A549 (cell line): ENCODE measurements around the gene MPZ. TPM values are rescaled to one million over a fixed set of nuclear protein-coding genes. Genes with fewer than 3 reads are reported as not detected.
A peak's percentile ranks its signal among the peaks of the same experiment; 100 is the strongest.

Source experiments
- ATAC-seq, 2 experiments: fragments of 200-7000 bp in 1 of 2; fragments of >200 bp in 1 of 2; cut with Nextera tagmentation in 1 of 2; cut with Tn5 transposase in 1 of 2; 3 replicates each; pipeline versions ENCODE4 v1.8.0 to v1.9.1; 2018 to 2020; ENCODE audit warnings: mild to moderate bottlenecking in 1 of 2, moderate library complexity in 1 of 2
- CTCF ChIA-PET: fragments of 300-600 bp; sonication (Branson Sonifier 250); formaldehyde crosslinking; extraction: SDS; loops from one replicate; lab custom pipeline; 2021; ENCODE audit warnings: antibody characterized with exemption, inconsistent platforms; lab: Yijun Ruan, JAX
- POLR2A ChIA-PET: fragments of 350-600 bp; formaldehyde crosslinking; extraction: SDS; loops from one replicate; lab custom pipeline; 2021; ENCODE audit warnings: antibody characterized with exemption, inconsistent platforms; lab: Yijun Ruan, JAX
- DNase-seq, 2 experiments: peaks; one replicate each; pipeline versions ENCODE4 v3.0.0 to v3.0.0-alpha.2; 2011 to 2016; ENCODE audit warnings: low read depth in 1 of 2, low spot score in 1 of 2
- FAIRE-seq: peaks from 2 replicates; lab custom pipeline; 2011; peaks lifted over from hg19 to GRCh38; lab: Jason Lieb, UNC
- H3K27ac ChIP-seq, 2 experiments: fragments of >200 bp; sonication (Bioruptor Twin); formaldehyde crosslinking; 3 replicates each; pipeline ENCODE4 v1.5.1; 2016 to 2017
- H3K4me1 ChIP-seq: fragments of >200 bp; sonication (Bioruptor Twin); formaldehyde crosslinking; 3 replicates; pipeline ENCODE4 v1.6.1; 2016
- H3K4me2 ChIP-seq: fragments of >200 bp; sonication (Bioruptor Twin); formaldehyde crosslinking; 3 replicates; pipeline ENCODE4 v1.6.1; 2016
- H3K4me3 ChIP-seq: fragments of >200 bp; sonication (Bioruptor Twin); formaldehyde crosslinking; 3 replicates; pipeline ENCODE4 v1.5.1; 2016
- H3K9me3 ChIP-seq: fragments of >200 bp; sonication (Bioruptor Twin); formaldehyde crosslinking; 3 replicates; pipeline ENCODE4 v1.6.1; 2016
- ATOH8 ChIP-seq: fragments of 250-450 bp; sonication (Bioruptor Pico); IDR thresholded peaks from 2 replicates; pipeline ENCODE4 v1.5.0; 2020; ENCODE audit warnings: low read depth, mild to moderate bottlenecking, moderate library complexity
- BCL3 ChIP-seq: fragments of >200 bp; sonication (Bioruptor Twin); formaldehyde crosslinking; IDR thresholded peaks from 3 replicates; pipeline ENCODE4 v1.6.1; 2016
- BHLHE40 ChIP-seq: IDR thresholded peaks from 2 replicates; pipeline ENCODE4 v1.6.1; 2012; ENCODE audit warnings: low read depth, low read length, inconsistent platforms
- CEBPB ChIP-seq, 2 experiments: fragments of >200 bp in 1 of 2; sonication (Bioruptor Twin) in 1 of 2; formaldehyde crosslinking in 1 of 2; IDR thresholded peaks; 2 replicates each; pipeline ENCODE4 v1.6.1; 2012 to 2016
- CHD4 ChIP-seq: fragments of 200-600 bp; sonication (generic); IDR thresholded peaks from 2 replicates; pipeline ENCODE4 v1.6.1; 2016; ENCODE audit warnings: antibody characterized with exemption, mild to moderate bottlenecking, borderline replicate concordance
- ELK1 ChIP-seq: fragments of 150-350 bp; IDR thresholded peaks from 2 replicates; pipeline ENCODE4 v1.6.1; 2014; ENCODE audit warnings: low read depth, mild to moderate bottlenecking, low read length
- EP300 ChIP-seq, 2 experiments: fragments of >200 bp; sonication (Bioruptor Twin); formaldehyde crosslinking; IDR thresholded peaks; 2 replicates in 1 of 2; 3 replicates in 1 of 2; pipeline ENCODE4 v1.6.1; 2016 to 2017
- FOSB ChIP-seq: fragments of 250-450 bp; sonication (Bioruptor Pico); IDR thresholded peaks from 2 replicates; pipeline ENCODE4 v1.5.0; 2020; ENCODE audit warnings: mild to moderate bottlenecking, moderate library complexity
- GATA3 ChIP-seq: IDR thresholded peaks from 2 replicates; pipeline ENCODE4 v1.6.1; 2012; ENCODE audit warnings: borderline replicate concordance
- HOXA7 ChIP-seq: fragments of 250-450 bp; sonication (Bioruptor Pico); IDR thresholded peaks from 2 replicates; pipeline ENCODE4 v1.5.0; 2020; ENCODE audit warnings: mild to moderate bottlenecking, moderate library complexity
- JUNB ChIP-seq: fragments of >200 bp; sonication (Bioruptor Twin); formaldehyde crosslinking; IDR thresholded peaks from 2 replicates; pipeline ENCODE4 v1.6.1; 2016
- MAFK ChIP-seq: fragments of 450-650 bp; IDR thresholded peaks from 2 replicates; pipeline ENCODE4 v1.6.1; 2014; ENCODE audit not compliant: partially characterized antibody
- MAZ ChIP-seq: fragments of 150-350 bp; IDR thresholded peaks from 2 replicates; pipeline ENCODE4 v1.6.1; 2014; ENCODE audit warnings: antibody characterized with exemption, low read depth, low read length, borderline replicate concordance
- NPAS2 ChIP-seq: fragments of 250-450 bp; sonication (Bioruptor Pico); IDR thresholded peaks from 2 replicates; pipeline ENCODE4 v1.8.0; 2022; ENCODE audit warnings: mild to moderate bottlenecking, moderate library complexity, borderline replicate concordance
- PBX3 ChIP-seq: IDR thresholded peaks from 2 replicates; pipeline ENCODE4 v1.6.1; 2012
- RAD21 ChIP-seq, 2 experiments: fragments of >200 bp in 1 of 2; sonication (Bioruptor Twin) in 1 of 2; formaldehyde crosslinking in 1 of 2; IDR thresholded peaks in 1 of 2; conservative IDR thresholded peaks in 1 of 2; 2 replicates in 1 of 2; 3 replicates in 1 of 2; pipeline ENCODE4 v1.6.1; 2012 to 2018; ENCODE audit warnings: inconsistent platforms in 1 of 2
- RARB ChIP-seq: fragments of 250-450 bp; sonication (Bioruptor Pico); IDR thresholded peaks from 2 replicates; pipeline ENCODE4 v1.8.0; 2021; ENCODE audit warnings: mild to moderate bottlenecking, moderate library complexity
- REST ChIP-seq: fragments of 200-600 bp; sonication (generic); IDR thresholded peaks from 2 replicates; pipeline ENCODE4 v1.6.1; 2016; ENCODE audit warnings: antibody characterized with exemption, mild to moderate bottlenecking, moderate library complexity
- ZNF302 ChIP-seq: fragments of 250-450 bp; sonication (Bioruptor Pico); IDR thresholded peaks from 2 replicates; pipeline ENCODE4 v1.9.0; 2021; ENCODE audit warnings: inconsistent platforms, mild to moderate bottlenecking, moderate library complexity
- WGBS: methylation state at CpG from one replicate; pipeline ENCODE4 v1.1.6; 2017; ENCODE audit errors: missing lambda C conversion rate; 5-methylcytosine and 5-hydroxymethylcytosine counted together
- polyA plus RNA-seq, 4 experiments: library from polyadenylated mRNA; depleted of rRNA in 3 of 4; stranded (reverse); fragments of >200 nt; fragmentation: RNase III in 1 of 4; extraction: RNeasy Plus Mini Kit Qiagen cat#74134 plus additional on column Dnase treatment in 1 of 4; gene quantifications; 2 replicates in 3 of 4; 3 replicates in 1 of 4; pipeline ENCODE4 v1.2.3, GENCODE V29; 2011 to 2017

Gene MPZ
- polyA plus RNA-seq, 2 of the 4 experiments (the other 2 are of a cell fraction) = 0.17 to 0.83 TPM

GRCh38 chr1:161266836-161267235 is 42.9 kb downstream of the MPZ start:
- TF ChIP-seq ZNF302 (CRISPR knock-in tag) (no peak), RARB (CRISPR knock-in tag) (no peak), BCL3 (no peak), RAD21 (conservative IDR thresholded peaks at IDR 0.05 in 1 of 2, IDR thresholded peaks at IDR 0.05 in 1 of 2) (no peak), JUNB (no peak), FOSB (CRISPR knock-in tag) (no peak)
- no peak for FAIRE-seq
- Histone ChIP-seq H3K9me3 (no peaks in the 10 kb centered on the region), H3K4me3 (no peak overlapping the region), H3K4me1 (peaks cover 11% of the 10 kb centered on the region; the same call in 2 of the 3 replicates), H3K4me2 (no peak overlapping the region), H3K27ac (no peak overlapping the region)
- peak in 1 of 2 experiments; percentile 30; a peak in 2 of 6 replicates for ATAC-seq
- DNase-seq = no peak
- ChIA-PET POLR2A (interaction anchor here (1.0 kb wide), 1 partner anchor 47 kb away, joined by 3 read pairs; the partner anchor contains the start of gene SDHC), CTCF (interaction anchor here (1.2 to 3.4 kb wide), 4 partner anchors 25 to 109 kb away, joined by 3 to 16 read pairs (median 6); partner anchors contain the start of gene TOMM40L)
- WGBS = 67% methylated on average over 2 of the region's 2 CpGs

- FAIRE-seq (no peak), ATAC-seq (peak in 1 of 2 experiments; percentile 71; a peak in 3 of 6 replicates), DNase-seq (no peak)
- peaks cover 13% of the 10 kb centered on the region; the same call in 2 of the 3 replicates for H3K4me1 ChIP-seq
- peak overlapping the region; percentile 10; the same call in 1 of the 3 replicates for H3K4me2 ChIP-seq
- 24% methylated on average over 3 of the region's 3 CpGs for WGBS
- POLR2A ChIA-PET = interaction anchor here (1.0 kb wide), 1 partner anchor 48 kb away, joined by 3 read pairs; the partner anchor contains the start of gene SDHC
- TF ChIP-seq REST (no peak), ATOH8 (CRISPR knock-in tag) (no peak), CEBPB (IDR thresholded peaks at IDR 0.05) (no peak), BHLHE40 (no peak), CHD4 (no peak), NPAS2 (CRISPR knock-in tag) (no peak), ELK1 (no peak), MAZ (no peak), RARB (CRISPR knock-in tag) (no peak), PBX3 (no peak), GATA3 (no peak), BCL3 (no peak), HOXA7 (CRISPR knock-in tag) (no peak), EP300 (IDR thresholded peaks at IDR 0.05) (no peak), MAFK (no peak)
- H3K9me3 ChIP-seq = no peaks in the 10 kb centered on the region
- no peak overlapping the region for H3K4me3 ChIP-seq
- no peak overlapping the region for H3K27ac ChIP-seq
- CTCF ChIA-PET = interaction anchor here (0.6 to 3.4 kb wide), 5 partner anchors 25 to 110 kb away, joined by 3 to 16 read pairs (median 3); partner anchors contain the start of gene TOMM40L
Measured at GRCh38 chr1:161266202-161266601, 43.6 kb downstream of the MPZ start.
